HG02798 (cell line): ENCODE results near the gene IFNL2.

Experiments
- ATAC-seq: cut with Tn5 transposase; IDR thresholded peaks from one replicate; pipeline ENCODE4 v1.9.1; 2021; ENCODE audit warnings: mild to moderate bottlenecking; ENCODE audit not compliant: unreplicated experiment, poor library complexity

IFNL2 gene

GRCh38 chr19:39314016-39314728 lies 46.0 kb downstream of the IFNL2 start:
- no peak for ATAC-seq

GRCh38 chr19:39315933-39316332 lies 47.7 kb downstream of the IFNL2 start:
- ATAC-seq, result no peak

- ATAC-seq, result no peak
These were observed 48.6 kb downstream of the IFNL2 start for GRCh38 chr19:39316627-39317321.

- no peak for ATAC-seq
These were observed 49.3 kb downstream of the IFNL2 start for GRCh38 chr19:39317476-39317875.

- ATAC-seq, result no peak
These were observed 49.9 kb downstream of the IFNL2 start for GRCh38 chr19:39318071-39318470.

- ATAC-seq, result no peak
These were observed 50.5 kb downstream of the IFNL2 start for GRCh38 chr19:39318690-39319089.

GRCh38 chr19:39319098-39319891 lies 51.1 kb downstream of the IFNL2 start:
- ATAC-seq, result no peak
